Caco-2 (cell line): ENCODE results near the gene LCE5A. TPM values are rescaled to one million over a fixed set of nuclear protein-coding genes. Genes with fewer than 3 reads are reported as not detected.

ENCODE experiments used
- BruUV-seq: library from RNA; stranded (reverse); fragments of 400-500 nt; replicated peaks from 2 replicates; lab custom pipeline; 2021; lab: Mats Ljungman, UMichigan
- CTCF ChIA-PET: fragments of 300-600 bp; sonication (Branson Sonifier 250); formaldehyde crosslinking; loops from one replicate; lab custom pipeline; 2022; ENCODE audit warnings: antibody characterized with exemption; lab: Charles Lee
- POLR2A ChIA-PET: fragments of 300-600 bp; sonication (Branson Sonifier 250); formaldehyde crosslinking; loops from one replicate; lab custom pipeline; 2022; ENCODE audit warnings: antibody characterized with exemption; lab: Charles Lee
- DNase-seq, 2 experiments: peaks; one replicate each; pipeline versions ENCODE4 v3.0.0 to v3.0.0-alpha.2; 2020 to 2022
- H3K27me3 ChIP-seq: replicated peaks from 2 replicates; pipeline ENCODE4 v1.6.0; 2011; ENCODE audit warnings: low read length; ENCODE audit not compliant: control insufficient read depth, insufficient read depth
- H3K36me3 ChIP-seq: 2 replicates; pipeline ENCODE4 v1.5.1; 2011; ENCODE audit warnings: low read length; ENCODE audit not compliant: control insufficient read depth, insufficient read depth
- H3K4me1 ChIP-seq: fragments of 250-450 bp; sonication (Bioruptor Pico); 2 replicates; pipeline ENCODE4 v1.5.1; 2020; ENCODE audit warnings: mild to moderate bottlenecking
- H3K4me3 ChIP-seq: 2 replicates; pipeline ENCODE4 v1.5.1; 2011; ENCODE audit warnings: low read depth, mild to moderate bottlenecking, control low read depth, low read length
- H3K9me3 ChIP-seq: fragments of 250-450 bp; sonication (Bioruptor Pico); 2 replicates; pipeline ENCODE4 v1.5.1; 2020; ENCODE audit warnings: mild to moderate bottlenecking, moderate library complexity
- H3K27ac Mint-ChIP-seq: one replicate; pipeline ENCODE4 v1.8.0; 2022; ENCODE audit warnings: mixed read lengths; ENCODE audit not compliant: unreplicated experiment
- H3K27me3 Mint-ChIP-seq: one replicate; pipeline ENCODE4 v1.8.0; 2022; ENCODE audit warnings: mixed read lengths; ENCODE audit not compliant: insufficient read depth, unreplicated experiment
- H3K36me3 Mint-ChIP-seq: one replicate; pipeline ENCODE4 v1.8.0; 2022; ENCODE audit warnings: mild to moderate bottlenecking, mixed read lengths; ENCODE audit not compliant: insufficient read depth, unreplicated experiment
- H3K4me1 Mint-ChIP-seq: one replicate; pipeline ENCODE4 v1.8.0; 2022; ENCODE audit warnings: low read depth, mixed read lengths; ENCODE audit not compliant: unreplicated experiment
- H3K4me3 Mint-ChIP-seq: one replicate; pipeline ENCODE4 v1.8.0; 2022; ENCODE audit warnings: mild to moderate bottlenecking, moderate library complexity, mixed read lengths; ENCODE audit not compliant: unreplicated experiment
- H3K9me3 Mint-ChIP-seq: one replicate; pipeline ENCODE4 v1.8.0; 2022; ENCODE audit warnings: mixed read lengths; ENCODE audit not compliant: unreplicated experiment
- CTCF ChIP-seq, 2 experiments: fragments of 200-600 bp in 1 of 2; IDR thresholded peaks; 1 replicate in 1 of 2; 2 replicates in 1 of 2; pipeline versions ENCODE4 v1.5.1 to v1.8.0; 2011 to 2022; ENCODE audit warnings: antibody characterized with exemption in 1 of 2, control low read depth in 1 of 2, inconsistent platforms in 1 of 2, low read depth in 1 of 2, low read length in 1 of 2, mild to moderate bottlenecking in 1 of 2, moderate library complexity in 1 of 2; ENCODE audit not compliant: insufficient read depth in 1 of 2, severe bottlenecking in 1 of 2, unreplicated experiment in 1 of 2
- intact Hi-C: fragments of 100-400 bp; cut with micrococcal nuclease; formaldehyde crosslinking; loops from one replicate; pipeline ENCODE4 v1.10.0; 2022; ENCODE audit not compliant: unreplicated experiment
- total RNA-seq: library from RNA; stranded (reverse); gene quantifications from 2 replicates; pipeline ENCODE4 v1.2.3, GENCODE V29; 2022

LCE5A gene
- total RNA-seq, 1 experiment from 2014 or later = not detected

GRCh38 chr1:152517237-152517811 is 6.7 kb downstream of the LCE5A start:
- CTCF ChIA-PET = no interaction called here
- no peaks in the 10 kb centered on the region for H3K9me3 ChIP-seq
- no TSS peak for BruUV-seq
- Mint-ChIP-seq H3K27me3 (no peaks in the 10 kb centered on the region), H3K4me1 (peaks cover 25% of the 10 kb centered on the region), H3K27ac (no peak overlapping the region), H3K4me3 (no peak overlapping the region), H3K36me3 (no peaks in the 10 kb centered on the region), H3K9me3 (no peaks in the 10 kb centered on the region)
- H3K36me3 ChIP-seq = no peaks in the 10 kb centered on the region
- intact Hi-C loops = no loop called here
- no peak overlapping the region for H3K4me3 ChIP-seq
- peaks cover 15% of the 10 kb centered on the region for H3K4me1 ChIP-seq
- POLR2A ChIA-PET = interaction anchor here (0.6 kb wide), 1 partner anchor 26 kb away, joined by 3 read pairs; no protein-coding TSS in a partner anchor
- DNase-seq = no peak
- no peaks in the 10 kb centered on the region for H3K27me3 ChIP-seq
- TF ChIP-seq CTCF (IDR thresholded peaks at IDR 0.05; ENCODE audit: insufficient read depth in 1 of 2, low read depth in 1 of 2, low read length in 1 of 2, severe bottlenecking in 1 of 2, unreplicated experiment in 1 of 2) = no peak

GRCh38 chr1:152519851-152520250 is 9.2 kb downstream of the LCE5A start:
- POLR2A ChIA-PET = no interaction called here
- H3K27ac Mint-ChIP-seq = no peak overlapping the region
- H3K36me3 Mint-ChIP-seq = no peaks in the 10 kb centered on the region
- CTCF ChIA-PET = no interaction called here
- no TSS peak for BruUV-seq
- peaks cover 4% of the 10 kb centered on the region for H3K4me1 ChIP-seq
- no peaks in the 10 kb centered on the region for H3K9me3 Mint-ChIP-seq
- DNase-seq = no peak
- no peak overlapping the region for H3K4me3 Mint-ChIP-seq
- no peaks in the 10 kb centered on the region; the same call in 1 of the 2 replicates for H3K36me3 ChIP-seq
- H3K4me3 ChIP-seq = no peak overlapping the region
- intact Hi-C loops = no loop called here
- no peaks in the 10 kb centered on the region for H3K27me3 Mint-ChIP-seq
- no peak for TF ChIP-seq CTCF (IDR thresholded peaks at IDR 0.05; ENCODE audit: insufficient read depth in 1 of 2, low read depth in 1 of 2, low read length in 1 of 2, severe bottlenecking in 1 of 2, unreplicated experiment in 1 of 2)
- H3K4me1 Mint-ChIP-seq = no peaks in the 10 kb centered on the region
- H3K27me3 ChIP-seq = no peaks in the 10 kb centered on the region
- H3K9me3 ChIP-seq = peaks cover 13% of the 10 kb centered on the region

GRCh38 chr1:152520561-152521090 is 10.0 kb downstream of the LCE5A start:
- peaks cover 10% of the 10 kb centered on the region for H3K4me1 ChIP-seq
- H3K9me3 ChIP-seq = peaks cover 13% of the 10 kb centered on the region
- TF ChIP-seq CTCF (IDR thresholded peaks at IDR 0.05; ENCODE audit: insufficient read depth in 1 of 2, low read depth in 1 of 2, low read length in 1 of 2, severe bottlenecking in 1 of 2, unreplicated experiment in 1 of 2) = no peak
- Mint-ChIP-seq H3K27me3 (no peaks in the 10 kb centered on the region), H3K27ac (no peak overlapping the region), H3K9me3 (no peaks in the 10 kb centered on the region), H3K4me3 (no peak overlapping the region), H3K36me3 (no peaks in the 10 kb centered on the region), H3K4me1 (no peaks in the 10 kb centered on the region)
- H3K36me3 ChIP-seq = no peaks in the 10 kb centered on the region; the same call in 1 of the 2 replicates
- no TSS peak for BruUV-seq
- H3K27me3 ChIP-seq = no peaks in the 10 kb centered on the region
- POLR2A ChIA-PET = no interaction called here
- intact Hi-C loops = no loop called here
- no peak for DNase-seq
- CTCF ChIA-PET = no interaction called here
- H3K4me3 ChIP-seq = no peak overlapping the region
